Uterus (tissue), 4 donors: ENCODE results near the gene RNASE8. TPM values are rescaled to one million over a fixed set of nuclear protein-coding genes. Genes with fewer than 3 reads are reported as not detected.

Experiments used
- DNase-seq, 2 donors: peaks; one replicate each; pipeline ENCODE4 v3.0.0-alpha.2; 2019 to 2020
- H3K27ac ChIP-seq, 2 donors: fragments of 200-600 bp; sonication (generic); 1 replicate in 1 of 2; 2 replicates in 1 of 2; pipeline ENCODE4 v1.5.1; 2016 to 2018
- H3K27me3 ChIP-seq, 2 donors: fragments of 200-600 bp; sonication (generic); one replicate each; pipeline ENCODE4 v1.5.1; 2018 to 2019; ENCODE audit warnings: control low read depth in 1 of 2
- H3K36me3 ChIP-seq, 2 donors: fragments of 200-600 bp; sonication (generic); one replicate each; pipeline ENCODE4 v1.5.1; 2019; ENCODE audit warnings: control low read depth in 1 of 2
- H3K4me1 ChIP-seq, 2 donors: fragments of 200-600 bp; sonication (generic); one replicate each; pipeline ENCODE4 v1.5.1; 2018 to 2019; ENCODE audit warnings: control low read depth in 1 of 2
- H3K4me3 ChIP-seq, 2 donors: fragments of 200-600 bp; sonication (generic); 1 replicate in 1 of 2; 2 replicates in 1 of 2; pipeline ENCODE4 v1.5.1; 2018 to 2019; ENCODE audit warnings: mild to moderate bottlenecking in 1 of 2
- H3K9me3 ChIP-seq, 2 donors: fragments of 200-600 bp; sonication (generic); one replicate each; pipeline ENCODE4 v1.5.1; 2019; ENCODE audit warnings: control low read depth in 1 of 2
- CTCF ChIP-seq, 4 experiments: fragments of 200-600 bp in 2 of 4; fragments of 450-650 bp in 2 of 4; sonication (generic) in 2 of 4; IDR thresholded peaks; one replicate each; pipeline ENCODE4 v1.5.1; 2016 to 2019; ENCODE audit warnings: antibody characterized with exemption in 4 of 4, mild to moderate bottlenecking in 2 of 4, moderate library complexity in 1 of 4
- POLR2A ChIP-seq, 2 donors: fragments of 450-650 bp; IDR thresholded peaks; one replicate each; pipeline ENCODE4 v1.6.1; 2016; ENCODE audit warnings: antibody characterized with exemption in 2 of 2, mild to moderate bottlenecking in 1 of 2, moderate library complexity in 1 of 2
- intact Hi-C: fragments of 100-400 bp; cut with DNase I; formaldehyde crosslinking; loops from one replicate; pipeline ENCODE4 v1.15.1; 2023; ENCODE audit warnings: low total_unique reads
- total RNA-seq, 4 donors: library from RNA; depleted of rRNA in 3 of 4; stranded (reverse); fragments of >200 nt in 3 of 4; gene quantifications; one replicate each; pipeline versions ENCODE4 v1.1.0 to v1.2.4, GENCODE V29; 2014 to 2023
- donor health status: DM: yes; HTN: yes; CAD: no.

Gene RNASE8
- total RNA-seq, 4 donors from 2014 or later, result not detected

DNA sequence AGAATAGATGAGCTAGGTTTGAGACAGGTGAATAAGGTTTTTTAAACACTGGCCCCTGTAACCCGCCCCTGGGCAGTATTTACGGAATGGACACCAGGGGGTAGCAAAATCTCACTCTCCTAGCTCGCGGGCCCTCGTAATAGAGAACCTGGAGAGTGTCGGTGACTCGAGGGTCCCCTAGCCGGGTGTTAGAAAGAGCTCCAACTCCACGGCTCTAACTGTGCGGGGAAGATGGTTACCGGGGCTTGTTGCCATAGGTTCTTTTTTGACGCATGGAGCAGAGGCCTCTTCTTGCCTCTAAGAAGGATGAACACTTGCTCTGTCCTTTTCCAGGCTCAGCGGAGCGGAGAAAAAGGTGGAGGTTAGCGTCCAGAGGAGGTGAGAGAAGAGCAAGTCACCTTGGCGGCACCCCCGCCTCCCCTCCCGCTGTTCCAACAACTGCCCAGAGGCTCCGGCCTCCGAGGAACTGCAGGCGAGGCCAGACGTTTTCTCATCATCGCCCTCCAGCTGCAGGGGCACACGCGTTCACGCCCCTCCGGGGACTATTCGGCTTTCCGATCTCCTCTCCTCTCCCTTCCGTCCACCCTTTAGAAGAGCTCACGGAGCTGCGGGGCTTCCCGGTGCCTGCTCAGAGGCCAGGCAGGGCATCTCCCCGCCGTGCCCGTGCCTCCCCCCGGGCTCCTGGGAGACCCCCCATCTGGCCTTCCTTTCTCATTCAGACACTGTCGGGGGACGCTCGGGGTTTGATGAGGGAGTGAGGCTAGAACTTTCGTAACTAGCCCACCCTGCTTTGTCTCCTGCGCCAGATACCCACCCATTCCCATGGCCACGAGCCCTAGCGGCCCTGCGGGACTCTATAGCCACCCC, 11.1 kb downstream of the RNASE8 start:
- intact Hi-C loops, result loop anchor here (5.0 kb wide), 1 partner anchor 34 kb away; the partner anchor contains the start of gene TMEM253
- no peaks in the 10 kb centered on the region for H3K4me1 ChIP-seq
- H3K27ac ChIP-seq, result peak overlapping the region; percentile 95
- TF ChIP-seq CTCF (IDR thresholded peaks at IDR 0.05) (peak; percentile 64 to 78 (median 74)), POLR2A (IDR thresholded peaks at IDR 0.05) (no peak)
- peak overlapping the region; percentile 59 to 63 for H3K4me3 ChIP-seq
- H3K9me3 ChIP-seq, result no peaks in the 10 kb centered on the region
- DNase-seq, result peak; percentile 66 to 75
- H3K36me3 ChIP-seq, result no peaks in the 10 kb centered on the region
- no peaks in the 10 kb centered on the region for H3K27me3 ChIP-seq

GRCh38 chr14:21069388-21070082, 11.9 kb downstream of the RNASE8 start:
- H3K4me3 ChIP-seq, result peak overlapping the region; percentile 59 to 63
- H3K9me3 ChIP-seq, result no peaks in the 10 kb centered on the region
- no peaks in the 10 kb centered on the region for H3K4me1 ChIP-seq
- H3K27ac ChIP-seq, result peak overlapping the region; percentile 95
- no peaks in the 10 kb centered on the region for H3K36me3 ChIP-seq
- intact Hi-C loops, result loop anchor here (5.0 kb wide), 1 partner anchor 33 kb away; the partner anchor contains the start of gene TMEM253
- TF ChIP-seq POLR2A (IDR thresholded peaks at IDR 0.05), result no peak
- TF ChIP-seq CTCF (IDR thresholded peaks at IDR 0.05), result peak in 1 of 4 experiments; percentile 11
- H3K27me3 ChIP-seq, result no peaks in the 10 kb centered on the region
- peak; percentile 54 to 66 for DNase-seq

DNA sequence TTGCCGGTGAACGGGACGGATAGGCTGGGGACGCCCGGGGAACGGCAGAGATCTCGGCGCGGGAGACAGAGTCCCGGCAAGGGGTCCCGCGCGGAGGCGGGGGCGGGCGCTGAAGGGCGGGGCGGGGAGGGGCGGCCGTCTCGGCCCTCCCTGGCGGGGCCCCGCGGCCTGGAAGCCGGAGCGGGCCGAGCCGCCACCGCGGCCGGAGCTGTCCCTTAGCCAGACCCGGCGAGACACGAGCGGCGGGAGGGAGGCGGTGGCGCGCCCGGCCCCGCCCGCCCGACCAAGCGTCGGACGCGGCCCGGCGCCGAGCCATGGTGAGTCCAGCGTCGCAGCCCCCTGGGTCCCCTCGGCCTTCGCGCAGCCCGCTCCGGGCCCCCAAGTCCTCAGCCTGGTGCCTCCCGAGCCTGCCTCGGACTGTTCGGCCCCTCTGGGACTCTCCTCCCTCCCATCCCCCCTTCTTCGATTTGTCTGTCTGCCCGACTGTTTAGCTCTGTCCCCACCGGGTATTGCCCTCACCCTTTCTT, 12.5 kb downstream of the RNASE8 start, which contains the start of gene ARHGEF40:
Gene ARHGEF40 (plus strand): TSS at position 222 of the 527 bp plus-strand sequence. CDS start 93 bp downstream, at position 315.
- peak; percentile 58 to 75 for DNase-seq
- H3K27ac ChIP-seq, result peak within 1 kb of the TSS; percentile 95
- intact Hi-C loops, result no loop called here
- TF ChIP-seq CTCF (IDR thresholded peaks at IDR 0.05), result no peak
- TF ChIP-seq POLR2A (IDR thresholded peaks at IDR 0.05), result peak in 1 of 2 donors; percentile 53
- no peaks in the 10 kb centered on the region for H3K36me3 ChIP-seq
- H3K4me3 ChIP-seq, result peak within 1 kb of the TSS; percentile 59 to 63
- no peaks in the 10 kb centered on the region for H3K9me3 ChIP-seq
- H3K4me1 ChIP-seq, result no peaks in the 10 kb centered on the region
- no peaks in the 10 kb centered on the region for H3K27me3 ChIP-seq

GRCh38 chr14:21070610-21071224, 13.1 kb downstream of the RNASE8 start:
- H3K9me3 ChIP-seq, result no peaks in the 10 kb centered on the region
- TF ChIP-seq CTCF (IDR thresholded peaks at IDR 0.05) (no peak), POLR2A (IDR thresholded peaks at IDR 0.05) (no peak)
- H3K4me1 ChIP-seq, result no peaks in the 10 kb centered on the region
- no peaks in the 10 kb centered on the region for H3K27me3 ChIP-seq
- DNase-seq, result peak; percentile 64 to 72
- intact Hi-C loops, result no loop called here
- peak overlapping the region; percentile 59 to 63 for H3K4me3 ChIP-seq
- no peaks in the 10 kb centered on the region for H3K36me3 ChIP-seq
- peak overlapping the region; percentile 95 for H3K27ac ChIP-seq
